M059J (cell line): ENCODE results near the gene NUSAP1. TPM values are rescaled to one million over a fixed set of nuclear protein-coding genes. Genes with fewer than 3 reads are reported as not detected.
"Not testable (repeated sequence)": the region's sequence is repeated elsewhere in the genome, so short reads cannot be mapped to it uniquely, and the experiment has no call there.

Source experiments
- DNase-seq: peaks from one replicate; pipeline ENCODE4 v3.0.0-alpha.2; 2012; ENCODE audit warnings: low read depth
- total RNA-seq: library from RNA; depleted of rRNA; stranded (reverse); fragments of >200 nt; shearing (Covaris generic); gene quantifications from 2 replicates; pipeline ENCODE4 v1.2.3, GENCODE V29; 2014; rRNA removed

NUSAP1 gene
- total RNA-seq, 1 experiment from 2014 or later: 212 TPM

GRCh38 chr15:41411031-41411430 is 78.3 kb downstream of the NUSAP1 start:
- DNase-seq: no peak

GRCh38 chr15:41411441-41411840 is 78.8 kb downstream of the NUSAP1 start:
- DNase-seq: no peak

DNA sequence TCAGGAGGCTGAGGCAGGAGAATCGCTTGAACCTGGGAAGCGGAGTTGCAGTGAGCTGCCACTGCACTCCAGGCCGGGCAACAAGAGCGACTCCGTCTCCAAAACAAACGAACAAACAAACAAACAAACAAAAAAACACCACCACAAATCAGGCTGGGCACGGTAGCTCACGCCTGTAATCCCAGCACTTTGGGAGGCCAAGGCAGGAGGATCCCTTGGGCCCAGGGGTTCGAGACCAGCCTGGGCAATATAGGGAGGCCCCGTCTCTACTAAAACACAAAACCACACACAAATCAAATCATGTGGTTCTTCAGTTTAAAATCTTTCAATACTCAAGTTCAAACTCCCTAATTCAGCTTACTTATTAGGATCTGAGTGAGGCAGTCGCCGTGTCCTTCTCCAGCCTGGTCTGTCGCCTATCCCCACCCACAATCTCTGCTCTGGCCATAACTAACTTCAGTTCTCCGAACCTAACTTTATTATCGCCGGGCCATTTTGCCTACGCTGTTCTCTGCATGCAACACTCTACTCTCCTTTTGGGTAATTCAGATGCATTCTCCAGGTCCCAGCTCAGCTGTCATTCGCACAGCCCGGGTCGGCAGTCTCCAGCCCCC is 83.6 kb downstream of the NUSAP1 start:
- DNase-seq: no peak

GRCh38 chr15:41416742-41417417 is 84.2 kb downstream of the NUSAP1 start, which contains the start of gene RTF1:
Gene RTF1 (plus strand): TSS chr15:41417095. CDS start chr15:41417116, 21 bp downstream.
- DNase-seq: peak; percentile 83

DNA sequence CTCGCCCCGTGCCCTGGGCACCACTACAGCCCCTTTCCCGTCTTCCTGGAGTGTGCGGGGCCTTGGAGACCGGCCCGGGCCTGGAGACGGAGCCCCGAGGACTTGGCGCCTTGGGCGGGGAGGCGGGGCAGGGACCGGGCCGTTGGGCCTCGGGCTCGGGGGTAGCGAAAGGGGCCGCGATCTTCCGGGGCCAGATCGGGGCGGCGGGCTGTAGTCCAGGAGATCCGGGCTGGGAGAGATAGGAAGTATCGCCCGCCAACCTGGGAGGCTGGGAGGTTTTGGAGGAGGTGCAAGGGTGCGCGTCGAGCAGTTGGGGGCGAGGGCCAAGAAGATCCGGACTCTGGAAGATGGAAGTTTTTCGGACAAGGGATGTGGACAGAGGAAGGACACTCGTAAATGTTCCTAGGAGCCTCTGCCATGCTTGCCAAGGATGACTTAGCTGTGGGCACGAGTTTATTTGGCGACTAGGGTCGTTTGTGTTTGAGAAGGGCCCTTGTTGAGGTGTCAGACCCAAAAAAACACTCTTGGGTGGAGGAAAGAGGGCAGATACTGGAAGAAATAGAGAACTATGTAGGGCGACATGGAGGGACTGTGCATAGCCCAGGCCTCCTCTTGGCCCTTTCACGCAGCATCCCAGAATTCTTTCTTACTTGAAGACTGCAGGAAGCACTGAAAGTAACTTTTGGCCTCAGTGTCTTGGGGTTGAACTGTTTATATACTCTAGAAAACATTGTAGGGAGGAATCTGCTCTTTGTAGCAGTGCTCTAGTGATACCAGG is 84.9 kb downstream of the NUSAP1 start:
- peak; percentile 47 for DNase-seq

GRCh38 chr15:41423979-41424659 is 91.4 kb downstream of the NUSAP1 start:
- DNase-seq: no peak

DNA sequence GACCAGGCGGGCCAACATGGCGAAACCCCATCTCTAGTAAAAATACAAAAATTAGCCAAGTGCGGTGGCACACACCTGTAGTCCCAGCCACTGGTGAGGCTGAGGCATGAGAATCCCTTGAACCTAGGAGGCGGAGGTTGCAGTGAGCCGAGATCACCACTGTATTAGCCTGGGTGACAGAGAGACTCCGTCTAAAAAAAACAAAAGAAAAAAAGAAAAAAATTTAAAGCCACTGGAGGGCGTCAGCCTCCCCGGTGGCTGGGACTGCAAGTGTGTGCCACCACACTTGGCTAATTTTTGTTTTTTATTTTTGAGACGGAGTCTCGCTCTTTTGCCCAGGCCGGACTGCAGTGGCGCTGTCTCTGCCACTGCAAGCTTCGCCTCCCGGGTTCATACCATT is 92.1 kb downstream of the NUSAP1 start:
- no peak for DNase-seq

DNA sequence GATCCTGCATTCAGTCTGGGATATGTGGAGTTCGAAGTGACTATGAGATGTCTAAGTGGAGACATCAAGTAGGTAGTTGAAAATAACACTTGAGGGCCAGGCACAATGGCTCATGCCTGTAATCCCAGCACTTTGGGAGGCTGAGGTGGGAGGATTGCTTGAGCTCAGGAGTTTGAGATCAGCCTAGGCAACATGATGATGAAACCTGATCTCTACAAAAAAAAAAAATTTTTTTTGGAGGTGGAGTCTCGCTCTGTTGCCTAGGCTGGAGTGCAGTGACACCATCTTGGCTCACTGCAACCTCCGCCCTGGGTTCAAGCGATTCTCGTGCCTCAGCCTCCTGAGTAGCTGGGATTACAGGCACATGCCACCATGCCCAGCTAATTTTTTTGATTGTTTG is 93.2 kb downstream of the NUSAP1 start:
- DNase-seq: not testable (repeated sequence)

- no peak for DNase-seq
These were observed 96.6 kb downstream of the NUSAP1 start for GRCh38 chr15:41429003-41429890.

Other genes starting within 250 kb of the NUSAP1 start
- gene INO80, start 216.6 kb upstream of the NUSAP1 start, total RNA-seq: 9.0 and 18.9 TPM in 2 replicates
- not detected in 2 replicates for gene EXD1, start 102.1 kb upstream of the NUSAP1 start, total RNA-seq
- 81.7 and 92.7 TPM in 2 replicates for gene CHP1, start 101.6 kb upstream of the NUSAP1 start, total RNA-seq
- gene OIP5, start 290 bp upstream of the NUSAP1 start, total RNA-seq: 37.9 and 61.9 TPM in 2 replicates
- 25.0 and 30.6 TPM in 2 replicates for gene NDUFAF1, start 69.6 kb downstream of the NUSAP1 start, total RNA-seq
- 29.8 and 40.8 TPM in 2 replicates for gene RTF1, start 84.2 kb downstream of the NUSAP1 start, total RNA-seq
- 3.7 and 6.1 TPM in 2 replicates for gene ITPKA, start 161.0 kb downstream of the NUSAP1 start, total RNA-seq
- not detected in 2 replicates for gene LTK, start 180.9 kb downstream of the NUSAP1 start, total RNA-seq
- 15.9 and 23.6 TPM in 2 replicates for gene RPAP1, start 211.4 kb downstream of the NUSAP1 start, total RNA-seq
- 5.3 and 8.7 TPM in 2 replicates for gene TYRO3, start 226.3 kb downstream of the NUSAP1 start, total RNA-seq